ENCODE data around the gene CRIP3. TPM values are rescaled to one million over a fixed set of nuclear protein-coding genes. Genes with fewer than 3 reads are reported as not detected.

CRIP3 gene
- total and polyA plus RNA-seq, 2 of the 13 experiments (the other 11 are each of a cell fraction or from before 2014, with no cell fraction given): 6.3 to 9.3 TPM

DNA sequence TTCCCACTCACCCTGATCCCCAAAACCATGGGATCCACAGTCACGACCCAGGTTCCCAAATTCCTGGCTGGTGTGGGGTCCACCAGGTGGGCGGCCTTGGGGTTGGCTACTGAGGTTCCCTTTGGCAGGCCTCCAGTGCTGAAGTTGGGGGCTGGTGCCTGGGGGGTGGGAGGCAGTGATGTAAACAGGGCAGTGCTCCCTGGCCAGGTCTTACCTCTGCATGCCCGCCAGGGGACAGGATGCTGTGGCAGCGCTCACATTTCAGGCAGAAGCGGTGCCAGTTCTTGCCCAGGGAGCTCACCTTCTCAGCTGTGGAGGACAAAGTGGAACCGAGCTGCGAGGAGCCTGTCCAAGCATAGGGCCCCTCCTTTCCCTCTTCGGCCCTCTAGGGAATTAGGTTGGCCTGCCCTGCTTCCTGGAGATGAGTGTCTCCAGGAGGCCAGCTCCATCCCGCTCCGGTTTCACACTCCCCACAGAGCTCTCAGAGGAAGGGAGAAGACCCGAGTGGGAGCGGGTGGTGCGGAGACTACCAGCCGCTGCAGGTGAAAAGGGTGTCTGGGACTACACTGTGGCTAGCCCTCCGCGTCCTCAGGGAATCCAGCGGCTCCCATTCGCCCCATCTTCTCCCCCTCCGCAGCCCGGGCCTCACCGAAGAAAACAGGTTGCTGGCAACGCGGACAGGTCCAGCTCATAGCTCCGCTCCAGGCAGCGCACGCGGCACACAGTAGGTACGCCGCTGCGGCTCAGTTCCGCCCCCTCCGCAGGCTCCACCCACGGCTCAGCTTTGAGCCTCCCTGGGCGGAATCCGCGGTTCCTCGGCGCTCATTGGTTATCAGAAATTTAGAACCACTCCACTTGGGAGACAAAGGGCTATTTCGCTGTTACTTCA, at the start of gene CRIP3 (continued):
- TF ChIP-seq, protein P1, sequence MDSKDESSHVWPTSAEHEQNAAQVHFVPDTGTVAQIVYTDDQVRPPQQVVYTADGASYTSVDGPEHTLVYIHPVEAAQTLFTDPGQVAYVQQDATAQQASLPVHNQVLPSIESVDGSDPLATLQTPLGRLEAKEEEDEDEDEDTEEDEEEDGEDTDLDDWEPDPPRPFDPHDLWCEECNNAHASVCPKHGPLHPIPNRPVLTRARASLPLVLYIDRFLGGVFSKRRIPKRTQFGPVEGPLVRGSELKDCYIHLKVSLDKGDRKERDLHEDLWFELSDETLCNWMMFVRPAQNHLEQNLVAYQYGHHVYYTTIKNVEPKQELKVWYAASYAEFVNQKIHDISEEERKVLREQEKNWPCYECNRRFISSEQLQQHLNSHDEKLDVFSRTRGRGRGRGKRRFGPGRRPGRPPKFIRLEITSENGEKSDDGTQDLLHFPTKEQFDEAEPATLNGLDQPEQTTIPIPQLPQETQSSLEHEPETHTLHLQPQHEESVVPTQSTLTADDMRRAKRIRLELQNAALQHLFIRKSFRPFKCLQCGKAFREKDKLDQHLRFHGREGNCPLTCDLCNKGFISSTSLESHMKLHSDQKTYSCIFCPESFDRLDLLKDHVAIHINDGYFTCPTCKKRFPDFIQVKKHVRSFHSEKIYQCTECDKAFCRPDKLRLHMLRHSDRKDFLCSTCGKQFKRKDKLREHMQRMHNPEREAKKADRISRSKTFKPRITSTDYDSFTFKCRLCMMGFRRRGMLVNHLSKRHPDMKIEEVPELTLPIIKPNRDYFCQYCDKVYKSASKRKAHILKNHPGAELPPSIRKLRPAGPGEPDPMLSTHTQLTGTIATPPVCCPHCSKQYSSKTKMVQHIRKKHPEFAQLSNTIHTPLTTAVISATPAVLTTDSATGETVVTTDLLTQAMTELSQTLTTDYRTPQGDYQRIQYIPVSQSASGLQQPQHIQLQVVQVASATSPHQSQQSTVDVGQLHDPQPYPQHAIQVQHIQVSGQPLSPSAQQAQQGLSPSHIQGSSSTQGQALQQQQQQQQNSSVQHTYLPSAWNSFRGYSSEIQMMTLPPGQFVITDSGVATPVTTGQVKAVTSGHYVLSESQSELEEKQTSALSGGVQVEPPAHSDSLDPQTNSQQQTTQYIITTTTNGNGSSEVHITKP (CRISPR knock-in tag; IDR thresholded peaks at IDR 0.05; ENCODE audit: low read depth): 0 out of 2 replicates have a peak, but pooled peaks have one; percentile 49
- TF ChIP-seq SIX4 (CRISPR knock-in tag; IDR thresholded peaks at IDR 0.05) (no peak), PPARG (CRISPR knock-in tag; conservative IDR thresholded peaks at IDR 0.05) (peak; percentile 54; the same call in 1 of the 2 replicates), SP140L (CRISPR knock-in tag; IDR thresholded peaks at IDR 0.05; ENCODE audit: borderline replicate concordance) (no peak), ZNF280B (CRISPR knock-in tag; IDR thresholded peaks at IDR 0.05; ENCODE audit: borderline replicate concordance) (peak; percentile 89; the same call in 1 of the 2 replicates), BHLHE40 (IDR thresholded peaks at IDR 0.05; ENCODE audit: low read length) (0 out of 2 replicates have a peak, but pooled peaks have one; percentile 17), SNAPC2 (CRISPR knock-in tag; IDR thresholded peaks at IDR 0.05) (no peak), CBX5 (CRISPR knock-in tag; IDR thresholded peaks at IDR 0.05; ENCODE audit: borderline replicate concordance) (no peak), ZNF432 (CRISPR knock-in tag; IDR thresholded peaks at IDR 0.05; ENCODE audit: borderline replicate concordance) (peak; percentile 13; the same call in 1 of the 2 replicates), ZNF644 (CRISPR knock-in tag; IDR thresholded peaks at IDR 0.05; ENCODE audit: low read depth) (0 out of 2 replicates have a peak, but pooled peaks have one; percentile 32), ZNF441 (CRISPR knock-in tag; IDR thresholded peaks at IDR 0.05; ENCODE audit: borderline replicate concordance) (peak; percentile 77; the same call in 1 of the 2 replicates), ZNF781 (CRISPR knock-in tag; IDR thresholded peaks at IDR 0.05; ENCODE audit: borderline replicate concordance, not compliant biosample characterization) (no peak), KAT7 (CRISPR knock-in tag; IDR thresholded peaks at IDR 0.05; ENCODE audit: borderline replicate concordance) (peak; percentile 67; the same call in 1 of the 2 replicates), FOXO1 (CRISPR knock-in tag; IDR thresholded peaks at IDR 0.05) (peak; percentile 39), NFKB2 (CRISPR knock-in tag; IDR thresholded peaks at IDR 0.05; ENCODE audit: borderline replicate concordance) (no peak), HDAC2 (CRISPR knock-in tag; IDR thresholded peaks at IDR 0.05) (peak; percentile 33; the same call in 1 of the 2 replicates), GPBP1L1 (CRISPR knock-in tag; IDR thresholded peaks at IDR 0.05) (no peak), ZNF331 (CRISPR knock-in tag; IDR thresholded peaks at IDR 0.05) (peak; percentile 37; the same call in 1 of the 2 replicates)
- TF ChIP-seq, protein P2, sequence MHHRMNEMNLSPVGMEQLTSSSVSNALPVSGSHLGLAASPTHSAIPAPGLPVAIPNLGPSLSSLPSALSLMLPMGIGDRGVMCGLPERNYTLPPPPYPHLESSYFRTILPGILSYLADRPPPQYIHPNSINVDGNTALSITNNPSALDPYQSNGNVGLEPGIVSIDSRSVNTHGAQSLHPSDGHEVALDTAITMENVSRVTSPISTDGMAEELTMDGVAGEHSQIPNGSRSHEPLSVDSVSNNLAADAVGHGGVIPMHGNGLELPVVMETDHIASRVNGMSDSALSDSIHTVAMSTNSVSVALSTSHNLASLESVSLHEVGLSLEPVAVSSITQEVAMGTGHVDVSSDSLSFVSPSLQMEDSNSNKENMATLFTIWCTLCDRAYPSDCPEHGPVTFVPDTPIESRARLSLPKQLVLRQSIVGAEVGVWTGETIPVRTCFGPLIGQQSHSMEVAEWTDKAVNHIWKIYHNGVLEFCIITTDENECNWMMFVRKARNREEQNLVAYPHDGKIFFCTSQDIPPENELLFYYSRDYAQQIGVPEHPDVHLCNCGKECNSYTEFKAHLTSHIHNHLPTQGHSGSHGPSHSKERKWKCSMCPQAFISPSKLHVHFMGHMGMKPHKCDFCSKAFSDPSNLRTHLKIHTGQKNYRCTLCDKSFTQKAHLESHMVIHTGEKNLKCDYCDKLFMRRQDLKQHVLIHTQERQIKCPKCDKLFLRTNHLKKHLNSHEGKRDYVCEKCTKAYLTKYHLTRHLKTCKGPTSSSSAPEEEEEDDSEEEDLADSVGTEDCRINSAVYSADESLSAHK (CRISPR knock-in tag; IDR thresholded peaks at IDR 0.05; ENCODE audit: borderline replicate concordance): no peak
